Pulmonary artery endothelial cell (primary cell): ENCODE measurements around the gene ARRDC1. TPM values are rescaled to one million over a fixed set of nuclear protein-coding genes. Genes with fewer than 3 reads are reported as not detected.

Experiments used
- DNase-seq: peaks from one replicate; pipeline ENCODE4 v3.0.0-alpha.2; 2011; ENCODE audit warnings: low read depth, low spot score
- total RNA-seq: library from RNA; depleted of rRNA; stranded (reverse); fragments of >200 nt; gene quantifications from 2 replicates; pipeline ENCODE4 v1.2.3, GENCODE V29; 2014

Gene ARRDC1
- total RNA-seq, 1 donor from 2014 or later: 22.1 TPM

- DNase-seq: no peak
These were observed 34.0 kb downstream of the ARRDC1 start for GRCh38 chr9:137639303-137640051.

DNA sequence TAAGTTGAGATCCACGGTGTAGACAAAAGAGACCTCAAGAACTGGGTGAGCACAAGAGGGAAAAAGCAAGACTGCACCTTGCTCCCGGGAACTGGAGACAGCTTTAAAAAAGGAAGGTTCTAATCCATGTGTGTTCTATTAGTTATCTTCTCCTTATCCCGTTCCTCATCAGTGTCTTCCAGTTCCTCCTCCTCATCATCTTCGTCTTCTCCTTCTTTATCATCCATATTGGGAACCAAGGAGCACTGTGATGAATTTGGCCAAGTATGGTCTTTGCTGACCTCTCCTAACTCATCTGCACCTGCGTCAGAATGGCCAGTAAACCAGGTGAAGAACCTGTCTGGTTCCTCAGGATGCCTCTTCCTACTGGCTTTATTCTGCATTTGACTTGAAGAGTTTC, 35.4 kb downstream of the ARRDC1 start:
- DNase-seq: no peak

DNA sequence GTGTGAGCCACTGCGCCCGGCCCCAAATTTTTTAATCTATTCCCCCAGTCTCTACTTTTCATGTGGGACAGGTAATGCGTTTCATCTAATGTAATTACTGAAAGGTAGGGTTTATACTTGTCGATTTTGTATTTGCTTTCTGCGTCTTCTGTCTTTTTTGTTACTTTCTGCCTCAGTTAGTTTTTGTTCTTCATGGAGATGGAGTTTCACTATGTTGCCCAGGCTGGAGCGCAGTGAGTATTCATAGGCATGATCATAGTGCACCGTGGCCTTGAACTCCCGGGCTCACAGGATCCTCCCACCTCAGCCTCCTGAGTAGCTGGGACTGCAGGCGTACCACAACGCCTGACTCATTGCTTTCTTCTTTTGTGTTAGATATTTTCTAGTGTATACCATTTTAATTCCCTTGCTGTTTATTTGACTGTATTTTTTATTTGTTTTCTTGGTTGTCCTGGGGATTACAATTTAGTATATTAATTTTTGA, 36.7 kb downstream of the ARRDC1 start:
- DNase-seq: no peak

DNA sequence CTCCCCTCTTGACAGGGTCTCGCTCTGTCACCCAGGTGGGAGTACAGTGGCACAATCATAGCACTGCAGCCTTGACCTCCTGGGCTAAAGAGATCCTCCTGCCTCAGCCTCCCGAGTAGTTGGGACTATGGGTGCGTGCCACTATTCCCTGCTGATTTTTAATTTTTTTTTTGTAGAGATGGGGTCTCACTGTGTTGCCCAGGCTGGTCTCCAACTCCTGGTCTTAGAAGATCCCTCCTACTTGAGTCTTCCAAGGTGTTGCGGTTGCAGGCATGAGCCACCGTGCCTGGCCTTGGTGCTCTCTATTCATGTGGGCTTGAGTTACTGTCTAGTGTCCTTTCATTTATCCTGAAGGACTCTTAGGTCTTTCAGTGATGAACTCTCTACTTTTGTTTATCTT, 37.4 kb downstream of the ARRDC1 start:
- DNase-seq: no peak

- DNase-seq: no peak
These were observed 38.4 kb downstream of the ARRDC1 start for GRCh38 chr9:137643921-137644320.

- no peak for DNase-seq
These were observed 39.7 kb downstream of the ARRDC1 start for GRCh38 chr9:137645211-137645610.

GRCh38 chr9:137646341-137646740, 40.9 kb downstream of the ARRDC1 start:
- no peak for DNase-seq

DNA sequence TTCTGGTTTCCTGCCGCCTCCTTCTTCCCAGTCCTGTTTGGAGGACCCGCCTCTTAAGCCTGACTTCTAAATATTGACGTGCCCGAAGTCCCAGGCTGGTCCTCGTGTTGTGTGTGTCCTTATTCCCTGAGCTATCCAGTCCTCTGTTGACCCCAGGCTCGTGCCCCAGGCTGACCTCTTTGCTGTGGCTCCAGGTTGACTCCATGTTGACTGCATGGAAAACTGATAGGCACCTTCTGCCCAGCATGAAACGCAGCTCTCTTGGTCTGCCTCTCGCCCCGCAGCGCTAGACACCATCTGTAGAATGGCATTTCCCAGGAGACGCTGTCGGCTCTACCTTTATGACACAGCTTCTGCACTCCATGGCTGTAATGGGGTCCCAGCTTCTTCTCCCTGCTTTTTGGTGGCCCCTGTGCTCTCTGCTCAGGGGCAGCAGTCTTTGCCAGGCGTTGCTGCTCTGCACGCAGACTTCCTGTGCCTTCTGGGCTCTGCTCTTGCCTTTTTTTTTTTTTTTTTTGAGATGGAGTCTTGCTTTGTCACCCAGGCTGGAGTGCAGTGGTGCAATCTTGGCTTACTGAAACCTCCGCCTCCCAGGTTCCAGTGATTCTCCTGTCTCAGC, 41.7 kb downstream of the ARRDC1 start:
- DNase-seq: no peak

DNA sequence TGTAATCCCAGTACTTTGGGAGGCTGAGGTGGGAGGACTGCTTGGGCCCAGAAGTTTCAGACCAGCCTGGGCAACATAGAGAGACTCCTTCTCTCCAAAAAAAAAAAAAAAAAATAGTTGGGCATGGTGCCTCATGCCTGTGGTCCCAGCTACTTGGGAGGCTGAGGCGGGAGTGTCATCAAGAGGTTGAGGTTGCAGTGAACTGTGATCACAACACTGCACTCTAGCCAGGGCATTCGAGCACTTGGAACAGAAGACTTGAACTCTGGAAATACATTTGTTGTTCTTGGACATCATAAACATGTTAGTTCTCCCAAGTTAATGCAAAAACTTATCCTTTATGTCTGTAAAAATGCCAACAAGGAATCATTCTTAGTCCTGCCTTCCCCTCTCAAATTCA, 42.9 kb downstream of the ARRDC1 start:
- no peak for DNase-seq

DNA sequence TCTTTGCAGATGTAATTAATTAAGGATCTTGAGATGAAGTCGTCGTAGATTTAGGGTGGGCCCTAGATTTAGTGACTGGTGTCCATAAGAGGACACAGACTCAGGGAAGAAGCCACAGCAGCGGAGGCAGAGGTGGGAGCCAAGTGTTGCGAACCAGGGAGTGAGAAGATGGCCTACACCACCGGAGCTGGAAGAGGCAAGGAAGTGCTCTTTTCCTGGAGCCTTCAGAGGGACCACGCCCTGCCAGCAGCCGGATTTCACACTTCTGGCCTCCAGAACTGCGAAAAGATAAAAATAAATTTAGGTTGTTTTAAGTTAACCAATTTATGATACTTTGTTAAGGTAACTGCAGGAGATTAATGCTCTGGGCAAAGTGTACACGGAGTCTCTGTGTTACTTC, 44.1 kb downstream of the ARRDC1 start:
- DNase-seq: no peak

DNA sequence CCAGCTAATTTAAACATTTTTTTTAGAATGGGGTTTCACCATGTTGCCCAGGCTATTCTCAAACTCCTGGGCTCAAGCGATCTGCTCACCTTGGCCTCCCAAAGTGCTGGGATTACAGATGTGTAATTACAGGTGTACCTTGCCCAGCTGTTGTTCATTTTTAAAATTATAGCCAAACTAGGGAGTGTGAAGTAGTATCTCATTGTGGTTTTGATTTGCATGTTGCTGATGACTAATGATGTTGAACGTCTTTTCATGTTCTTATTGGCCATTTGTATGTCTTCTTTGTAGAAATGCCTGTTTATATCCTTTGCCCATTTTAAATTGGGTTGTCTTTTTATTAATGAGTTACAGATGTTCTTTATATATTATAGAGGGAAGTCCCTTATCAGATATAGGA, 44.8 kb downstream of the ARRDC1 start:
- no peak for DNase-seq

GRCh38 chr9:137650779-137651178, 45.3 kb downstream of the ARRDC1 start:
- no peak for DNase-seq

DNA sequence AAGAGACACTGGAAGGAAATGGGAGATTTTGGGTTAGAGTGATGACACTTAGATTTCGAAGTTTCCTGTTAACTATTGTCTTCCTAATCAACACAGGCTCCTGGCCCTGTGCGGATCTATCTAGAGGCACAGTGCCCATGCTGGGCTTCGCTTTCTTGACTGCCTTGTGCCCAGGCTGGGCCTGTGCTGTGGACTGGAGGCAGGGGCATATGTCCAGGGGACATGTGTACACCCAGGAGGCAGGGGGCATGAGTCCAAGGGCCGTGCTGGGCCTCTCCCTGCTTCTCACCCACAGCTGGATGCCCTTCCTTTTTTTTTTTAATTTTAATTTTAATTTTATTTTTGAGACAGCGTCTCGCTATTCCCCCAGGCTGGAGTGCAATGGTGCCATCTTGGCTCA, 50.9 kb downstream of the ARRDC1 start:
- DNase-seq: no peak

- DNase-seq: no peak
These were observed 52.1 kb downstream of the ARRDC1 start for GRCh38 chr9:137657606-137658005.

- no peak for DNase-seq
These were observed 53.3 kb downstream of the ARRDC1 start for GRCh38 chr9:137658781-137659180.

DNA sequence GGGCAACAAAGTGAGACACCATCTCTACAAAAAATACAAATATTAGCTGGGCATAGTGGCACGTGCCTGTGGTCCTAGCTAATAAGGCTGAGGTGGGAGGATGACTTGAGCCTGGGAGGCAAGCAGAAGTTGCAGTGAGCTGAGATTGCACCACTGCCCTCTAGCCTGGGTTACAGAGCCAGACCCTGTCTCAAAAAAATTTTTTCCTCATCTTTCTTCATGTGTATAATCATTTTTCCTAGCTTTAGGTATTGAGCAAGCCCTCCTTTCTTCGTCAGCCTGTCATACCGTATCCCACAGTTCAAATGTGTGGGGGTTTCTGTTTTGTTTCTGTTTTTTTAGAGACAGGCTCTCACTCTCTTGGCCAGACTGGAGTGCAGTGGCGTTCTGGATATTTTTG, 54.7 kb downstream of the ARRDC1 start:
- DNase-seq: no peak

DNA sequence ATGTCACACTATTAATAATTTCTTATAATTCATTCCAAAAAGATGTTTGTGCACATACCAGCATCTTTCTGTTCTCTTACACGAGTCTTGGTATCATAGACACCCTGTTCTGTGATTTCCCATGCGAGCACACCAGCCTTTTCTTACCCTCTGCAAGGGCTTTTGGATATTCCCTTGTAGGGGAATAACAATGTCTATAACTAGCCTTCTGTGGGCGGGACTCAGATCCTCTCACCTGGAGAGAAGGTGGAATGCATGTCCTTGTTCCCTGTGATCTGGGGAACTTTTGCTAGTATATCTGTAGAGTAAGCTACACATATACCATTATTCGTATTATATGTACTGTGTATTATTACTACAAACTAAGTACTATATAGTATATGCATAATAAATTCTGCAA, 58.1 kb downstream of the ARRDC1 start:
- no peak for DNase-seq

DNA sequence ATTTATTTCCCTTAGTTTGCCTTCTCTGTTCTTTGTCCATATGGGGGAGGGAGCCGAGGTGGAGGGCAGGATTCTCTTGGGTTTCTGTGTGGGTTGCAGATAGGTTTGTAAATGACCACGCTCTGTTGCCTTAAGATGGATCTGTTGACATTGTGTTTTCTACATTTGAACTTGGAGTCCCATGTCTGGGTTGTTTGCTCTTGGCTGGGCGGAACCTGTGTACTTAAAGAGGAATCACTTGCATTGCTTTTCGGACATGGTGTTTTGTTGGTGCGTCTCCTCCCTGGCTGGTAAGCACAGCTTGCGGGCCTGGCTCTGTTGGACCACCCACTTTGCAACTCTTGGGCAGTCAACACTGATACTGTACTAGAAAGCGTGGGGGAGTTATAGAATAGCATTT, 59.2 kb downstream of the ARRDC1 start:
- no peak for DNase-seq

Other genes with a start within 250 kb of the ARRDC1 start
- 14.2 and 24.3 TPM in 2 replicates for gene EXD3, start 182.5 kb upstream of the ARRDC1 start, total RNA-seq
- 0.11 and 0.66 TPM in 2 replicates for gene NOXA1, start 182.3 kb upstream of the ARRDC1 start, total RNA-seq
- 0.04 and 0.07 TPM in 2 replicates for gene ENTPD8, start 164.3 kb upstream of the ARRDC1 start, total RNA-seq
- gene NSMF, start 146.4 kb upstream of the ARRDC1 start, total RNA-seq: 20.6 and 23.9 TPM in 2 replicates
- 0.20 and 0.53 TPM in 2 replicates for gene PNPLA7, start 55.3 kb upstream of the ARRDC1 start, total RNA-seq
- 39.9 and 50.6 TPM in 2 replicates for gene MRPL41, start 53.8 kb upstream of the ARRDC1 start, total RNA-seq
- gene DPH7, start 26.8 kb upstream of the ARRDC1 start, total RNA-seq: 23.1 and 28.0 TPM in 2 replicates
- gene ZMYND19, start 15.2 kb upstream of the ARRDC1 start, total RNA-seq: 26.1 and 28.5 TPM in 2 replicates
- gene EHMT1, start 13.3 kb downstream of the ARRDC1 start, total RNA-seq: 68.3 and 70.8 TPM in 2 replicates